SK-N-SH (cell line): Measurements from ENCODE around the gene CFDP1. TPM values are rescaled to one million over a fixed set of nuclear protein-coding genes. Genes with fewer than 3 reads are reported as not detected.

ENCODE experiments used
- CTCF ChIA-PET: fragments of 300-600, 350-600 bp; formaldehyde crosslinking; extraction: SDS; loops from one replicate; lab custom pipeline; 2021; lab: Yijun Ruan, JAX
- POLR2A ChIA-PET: fragments of 350-600 bp; sonication (Branson Sonifier 250); formaldehyde crosslinking; extraction: SDS; loops from one replicate; lab custom pipeline; 2020; ENCODE audit warnings: antibody characterized with exemption, inconsistent platforms; lab: Yijun Ruan, JAX
- DNase-seq: peaks from one replicate; pipeline ENCODE4 v3.0.0; 2012
- H2AFZ ChIP-seq: fragments of 200-600 bp; sonication (generic); 2 replicates; pipeline ENCODE4 v1.8.1; 2016; ENCODE audit warnings: antibody characterized with exemption, mild to moderate bottlenecking, low read depth
- H3F3A ChIP-seq: fragments of 200-600 bp; sonication (generic); replicated peaks from 2 replicates; pipeline ENCODE3; 2016; ENCODE audit warnings: antibody characterized with exemption, mild to moderate bottlenecking; ENCODE audit not compliant: insufficient read depth
- H3K27ac ChIP-seq, 2 experiments: fragments of 200-500 bp in 1 of 2; fragments of 200-600 bp in 1 of 2; sonication (Bioruptor generic) in 1 of 2; sonication (generic), shearing (Covaris generic) in 1 of 2; 2 replicates each; pipeline versions ENCODE4 v1.5.1 to v1.6.1; 2014 to 2016; ENCODE audit warnings: low read depth in 2 of 2, inconsistent platforms in 1 of 2, low read length in 1 of 2, mild to moderate bottlenecking in 1 of 2, mixed read lengths in 1 of 2
- H3K27me3 ChIP-seq: fragments of 200-600 bp; sonication (generic), shearing (Covaris generic); 2 replicates; pipeline ENCODE4 v1.6.1; 2016; ENCODE audit warnings: mixed run types; ENCODE audit not compliant: insufficient read depth
- H3K36me3 ChIP-seq, 2 experiments: fragments of 200-500 bp in 1 of 2; fragments of 200-600 bp in 1 of 2; sonication (Bioruptor generic) in 1 of 2; sonication (generic) in 1 of 2; replicated peaks in 1 of 2; 2 replicates each; pipeline versions ENCODE3 to v1.5.1; 2014 to 2016; ENCODE audit warnings: low read length in 1 of 2, mild to moderate bottlenecking in 1 of 2; ENCODE audit not compliant: insufficient read depth in 2 of 2, control insufficient read depth in 1 of 2
- H3K4me1 ChIP-seq, 2 experiments: fragments of 200-500 bp in 1 of 2; fragments of 200-600 bp in 1 of 2; sonication (Bioruptor generic) in 1 of 2; sonication (generic), shearing (Covaris generic) in 1 of 2; 2 replicates each; pipeline versions ENCODE4 v1.5.1 to v1.6.1; 2014 to 2016; ENCODE audit warnings: low read depth in 1 of 2, low read length in 1 of 2, mixed run types in 1 of 2; ENCODE audit not compliant: insufficient read depth in 2 of 2, control insufficient read depth in 1 of 2
- H3K4me2 ChIP-seq: fragments of 200-600 bp; sonication (generic), shearing (Covaris generic); 2 replicates; pipeline ENCODE4 v1.6.1; 2017; ENCODE audit warnings: mixed run types
- H3K4me3 ChIP-seq, 2 experiments: fragments of 200-500 bp in 1 of 2; fragments of 200-600 bp in 1 of 2; sonication (Bioruptor generic) in 1 of 2; sonication (generic), shearing (Covaris generic) in 1 of 2; 2 replicates each; pipeline versions ENCODE4 v1.5.1 to v1.8.1; 2014 to 2016; ENCODE audit warnings: low read depth in 2 of 2, inconsistent platforms in 1 of 2, low read length in 1 of 2, mild to moderate bottlenecking in 1 of 2, mixed read lengths in 1 of 2, moderate library complexity in 1 of 2
- H3K79me2 ChIP-seq: fragments of 200-600 bp; sonication (generic); 2 replicates; pipeline ENCODE4 v1.8.1; 2017; ENCODE audit warnings: mild to moderate bottlenecking; ENCODE audit not compliant: insufficient read depth
- H3K9ac ChIP-seq: fragments of 200-600 bp; sonication (generic); 2 replicates; pipeline ENCODE4 v1.6.1; 2017; ENCODE audit warnings: mixed run types
- H3K9me2 ChIP-seq: fragments of 200-600 bp; sonication (generic); 2 replicates; pipeline ENCODE4 v1.6.1; 2017; ENCODE audit warnings: mixed run types
- H3K9me3 ChIP-seq: fragments of 200-600 bp; sonication (generic); 2 replicates; pipeline ENCODE4 v1.6.1; 2017; ENCODE audit warnings: mixed run types, mild to moderate bottlenecking, moderate library complexity
- H4K20me1 ChIP-seq: fragments of 200-600 bp; sonication (generic); 2 replicates; pipeline ENCODE4 v1.6.1; 2017; ENCODE audit warnings: mild to moderate bottlenecking, mixed run types; ENCODE audit not compliant: insufficient read depth
- CHD2 ChIP-seq: fragments of 150-350 bp; IDR thresholded peaks from 2 replicates; pipeline ENCODE4 v1.6.1; 2018; ENCODE audit warnings: low read length; ENCODE audit not compliant: partially characterized antibody
- CTCF ChIP-seq: fragments of 200-600 bp; sonication (generic); IDR thresholded peaks from 2 replicates; pipeline ENCODE4 v1.6.1; 2017; ENCODE audit warnings: antibody characterized with exemption, mild to moderate bottlenecking, moderate library complexity
- ELF1 ChIP-seq: IDR thresholded peaks from 2 replicates; pipeline ENCODE4 v1.4.0; 2012
- FOXM1 ChIP-seq: IDR thresholded peaks from 2 replicates; pipeline ENCODE4 v1.4.0; 2012; ENCODE audit warnings: low read depth, mild to moderate bottlenecking
- GATA2 ChIP-seq: sonication (generic); formaldehyde crosslinking; IDR thresholded peaks from 2 replicates; pipeline ENCODE4 v1.5.0; 2020; ENCODE audit warnings: mild to moderate bottlenecking, missing genetic modification reagents
- JUND ChIP-seq: IDR thresholded peaks from 2 replicates; pipeline ENCODE4 v1.4.0; 2012
- MAX ChIP-seq: IDR thresholded peaks from 2 replicates; pipeline ENCODE4 v1.4.0; 2012; ENCODE audit warnings: low read depth
- MXI1 ChIP-seq: IDR thresholded peaks from 2 replicates; pipeline ENCODE4 v1.6.1; 2012; ENCODE audit warnings: mild to moderate bottlenecking, low read depth, low read length, improper control_type of control experiment
- NFIC ChIP-seq: IDR thresholded peaks from 2 replicates; pipeline ENCODE4 v1.4.0; 2012; ENCODE audit warnings: borderline replicate concordance
- POLR2AphosphoS5 ChIP-seq: IDR thresholded peaks from 2 replicates; pipeline ENCODE4 v1.6.1; 2012; ENCODE audit warnings: low read depth, low read length
- RAD21 ChIP-seq: IDR thresholded peaks from 2 replicates; pipeline ENCODE4 v1.6.1; 2012; ENCODE audit warnings: mild to moderate bottlenecking, low read length
- RCOR1 ChIP-seq: fragments of 150-350 bp; IDR thresholded peaks from 2 replicates; pipeline ENCODE4 v1.6.1; 2017; ENCODE audit warnings: antibody characterized with exemption, low read length
- REST ChIP-seq: IDR thresholded peaks from 2 replicates; pipeline ENCODE4 v1.6.1; 2012; ENCODE audit warnings: mild to moderate bottlenecking, low read depth, low read length, moderate library complexity
- RFX5 ChIP-seq: IDR thresholded peaks from 2 replicates; pipeline ENCODE4 v1.6.1; 2012; ENCODE audit warnings: mild to moderate bottlenecking, improper control_type of control experiment, low read length
- SIN3A ChIP-seq: IDR thresholded peaks from 2 replicates; pipeline ENCODE4 v1.6.1; 2012; ENCODE audit warnings: low read depth, mild to moderate bottlenecking, low read length, moderate library complexity, borderline replicate concordance
- SMC3 ChIP-seq: IDR thresholded peaks from 2 replicates; pipeline ENCODE4 v1.6.1; 2012; ENCODE audit warnings: low read depth, low read length, improper control_type of control experiment
- TCF12 ChIP-seq: IDR thresholded peaks from 2 replicates; pipeline ENCODE4 v1.4.0; 2012
- TEAD4 ChIP-seq: IDR thresholded peaks from 2 replicates; pipeline ENCODE4 v1.4.0; 2012; ENCODE audit warnings: mild to moderate bottlenecking, borderline replicate concordance; ENCODE audit not compliant: insufficient read depth
- USF1 ChIP-seq: IDR thresholded peaks from 2 replicates; pipeline ENCODE4 v1.4.0; 2012; ENCODE audit warnings: low read depth, borderline replicate concordance
- USF2 ChIP-seq: fragments of 150-350 bp; IDR thresholded peaks from 2 replicates; pipeline ENCODE4 v1.6.1; 2017; ENCODE audit warnings: antibody characterized with exemption, low read length, low read depth, borderline replicate concordance
- YY1 ChIP-seq: IDR thresholded peaks from 2 replicates; pipeline ENCODE4 v1.4.0; 2012; ENCODE audit warnings: low read depth, mild to moderate bottlenecking
- ZBTB33 ChIP-seq: IDR thresholded peaks from 2 replicates; pipeline ENCODE4 v1.4.0; 2012; ENCODE audit warnings: low read depth, borderline replicate concordance
- WGBS: methylation state at CpG from one replicate; pipeline ENCODE4 v1.1.6; 2017; ENCODE audit warnings: low lambda C conversion rate; 5-methylcytosine and 5-hydroxymethylcytosine counted together
- polyA plus RNA-seq, 3 experiments: library from polyadenylated mRNA; depleted of rRNA; stranded (reverse); fragments of >200 nt; gene quantifications; 2 replicates each; pipeline ENCODE4 v1.2.3, GENCODE V29; 2012

Gene CFDP1
- polyA plus RNA-seq, 1 of the 3 experiments (the other 2 are of a cell fraction): 46.0 TPM

GRCh38 chr16:75244225-75244809 lies 189.0 kb downstream of the CFDP1 start:
- Histone ChIP-seq H3K9ac (peak overlapping the region; percentile 82), H3K4me2 (peak overlapping the region; percentile 81), H2AFZ (no peak overlapping the region), H3F3A (peaks cover 29% of the 10 kb centered on the region), H3K27me3 (no peaks in the 10 kb centered on the region), H3K9me3 (no peaks in the 10 kb centered on the region), H3K4me3 (peak overlapping the region in 1 of 2 experiments; percentile 19; a peak in 1 of 4 replicates), H3K27ac (peak overlapping the region; percentile 89 to 98), H3K4me1 (peaks cover 67 to 78% of the 10 kb centered on the region in 2 experiments), H3K36me3 (peaks cover 5 to 33% of the 10 kb centered on the region in 2 experiments), H4K20me1 (peaks cover 36% of the 10 kb centered on the region), H3K9me2 (no peaks in the 10 kb centered on the region), H3K79me2 (peaks cover 98% of the 10 kb centered on the region)
- TF ChIP-seq SIN3A (no peak), FOXM1 (no peak), TCF12 (peak; percentile 35; the same call in 1 of the 2 replicates), ELF1 (no peak), GATA2 (no peak), JUND (no peak), TEAD4 (no peak), YY1 (no peak), RFX5 (no peak), USF1 (no peak), REST (no peak), USF2 (no peak), RCOR1 (no peak), CHD2 (no peak), CTCF (peak; percentile 27; the same call in 1 of the 2 replicates), ZBTB33 (no peak), NFIC (no peak), MAX (no peak), SMC3 (no peak), POLR2AphosphoS5 (no peak), RAD21 (peak; percentile 45), MXI1 (no peak)
- no peak for DNase-seq
- POLR2A ChIA-PET: no interaction called here
- CTCF ChIA-PET: interaction anchor here (0.6 to 5.0 kb wide), 5 partner anchors 10 to 158 kb away, joined by 3 to 35 read pairs (median 4); no protein-coding TSS in a partner anchor
- 20% methylated on average over 3 of the region's 7 CpGs for WGBS
